CD4-positive, alpha-beta T cell treated with Interleukin-15 for 4 hours (primary cell): ENCODE results near the gene SAP30L.
A peak's percentile ranks its signal among the peaks of the same experiment; 100 is the strongest.

ENCODE experiments used
- DNase-seq: peaks from one replicate; pipeline ENCODE4 v3.0.0-alpha.2; 2020; ENCODE audit warnings: low spot score

Gene SAP30L

DNA sequence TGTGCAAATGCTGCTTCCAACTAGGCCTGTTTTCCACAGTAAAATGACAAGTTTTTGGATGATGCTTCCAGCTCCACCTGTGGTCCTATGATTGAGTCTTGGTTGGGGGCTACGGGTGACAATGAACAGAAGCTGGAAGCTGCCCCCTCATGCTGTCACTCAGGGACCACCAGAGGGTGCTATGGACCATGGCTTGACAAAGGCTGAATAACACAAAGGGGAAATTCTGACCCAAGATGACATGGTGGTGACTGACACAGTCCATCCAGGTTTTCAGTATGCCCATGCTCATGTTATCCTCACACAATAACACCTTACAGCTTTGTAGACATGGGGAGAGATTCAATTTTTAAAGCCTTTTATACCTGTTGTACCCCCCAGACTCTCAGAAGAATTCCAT lies 23.9 kb upstream of the SAP30L start:
- no peak for DNase-seq

DNA sequence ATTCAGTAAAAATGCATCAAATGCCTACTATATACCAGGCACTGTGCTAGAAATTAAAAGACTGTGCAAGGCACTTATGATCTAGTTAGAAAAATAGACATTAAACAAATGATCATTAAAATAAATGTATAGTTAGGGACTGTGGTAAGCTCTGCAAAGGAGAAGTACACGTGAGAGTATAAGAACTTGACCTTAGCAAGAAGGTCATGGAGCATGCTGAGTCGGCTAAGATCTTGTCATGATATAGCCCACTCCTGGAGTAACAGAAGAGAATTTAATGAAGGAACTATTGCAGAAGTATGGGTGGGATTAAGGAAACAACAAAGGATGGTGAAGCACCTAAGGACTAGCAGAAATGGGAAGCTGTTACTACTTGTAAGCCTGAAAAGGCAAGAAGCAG lies 23.5 kb upstream of the SAP30L start:
- DNase-seq: no peak

DNA sequence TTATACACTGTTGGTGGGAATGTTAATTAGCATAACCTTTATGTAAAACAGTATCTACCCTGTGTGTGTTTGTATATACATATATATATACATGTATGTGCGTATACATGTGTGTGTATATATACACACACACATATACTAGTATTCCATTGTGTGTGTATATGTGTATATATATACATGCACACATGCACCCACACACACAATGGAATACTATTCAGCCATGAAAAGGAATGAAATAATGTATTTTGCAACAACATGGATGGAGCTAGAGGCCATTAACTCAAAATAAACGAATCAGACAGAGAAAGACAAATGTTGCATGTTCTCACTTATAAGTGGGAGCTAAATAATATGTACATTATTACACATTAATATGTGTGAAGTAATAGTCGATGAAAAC lies 17.6 kb upstream of the SAP30L start:
- DNase-seq: no peak

DNA sequence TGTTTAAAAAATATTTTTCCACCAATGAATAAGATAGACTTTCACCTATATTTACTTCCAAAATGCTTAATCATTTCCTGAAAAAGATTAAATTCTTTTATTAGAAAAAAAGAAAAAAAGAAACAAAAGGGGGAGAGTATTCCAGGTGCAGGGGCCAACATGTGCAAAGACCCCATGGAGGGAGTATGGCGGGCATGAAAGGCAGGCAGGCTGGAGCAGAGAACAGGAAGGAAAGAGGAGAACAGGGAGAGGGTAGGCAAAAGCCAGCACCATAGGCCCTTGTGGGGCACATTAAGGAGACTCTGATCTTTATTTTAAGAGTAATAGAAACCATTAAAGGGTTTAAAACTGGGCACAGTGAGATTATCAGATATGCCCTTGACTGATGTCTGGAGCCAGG lies 16.5 kb upstream of the SAP30L start:
- no peak for DNase-seq

DNA sequence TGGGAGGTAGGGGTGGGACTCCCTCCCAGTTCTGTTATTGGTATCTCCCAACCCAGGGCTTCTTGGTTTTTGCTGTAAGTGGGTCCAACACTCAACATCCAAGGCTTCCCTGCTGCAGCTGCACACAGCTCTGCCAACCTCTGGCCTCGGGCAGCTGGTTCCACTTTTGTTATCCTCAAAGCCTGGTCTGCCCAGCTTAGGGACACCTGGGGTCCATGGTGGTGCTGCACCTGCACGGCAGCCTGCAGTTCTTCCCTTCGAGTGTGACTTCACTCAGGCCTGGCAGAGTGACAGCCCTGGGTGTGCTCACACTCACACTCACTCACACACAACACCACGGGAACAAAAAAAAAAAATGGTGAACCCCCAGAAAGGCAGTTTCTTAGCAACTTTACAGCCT lies 15.3 kb upstream of the SAP30L start:
- no peak for DNase-seq

DNA sequence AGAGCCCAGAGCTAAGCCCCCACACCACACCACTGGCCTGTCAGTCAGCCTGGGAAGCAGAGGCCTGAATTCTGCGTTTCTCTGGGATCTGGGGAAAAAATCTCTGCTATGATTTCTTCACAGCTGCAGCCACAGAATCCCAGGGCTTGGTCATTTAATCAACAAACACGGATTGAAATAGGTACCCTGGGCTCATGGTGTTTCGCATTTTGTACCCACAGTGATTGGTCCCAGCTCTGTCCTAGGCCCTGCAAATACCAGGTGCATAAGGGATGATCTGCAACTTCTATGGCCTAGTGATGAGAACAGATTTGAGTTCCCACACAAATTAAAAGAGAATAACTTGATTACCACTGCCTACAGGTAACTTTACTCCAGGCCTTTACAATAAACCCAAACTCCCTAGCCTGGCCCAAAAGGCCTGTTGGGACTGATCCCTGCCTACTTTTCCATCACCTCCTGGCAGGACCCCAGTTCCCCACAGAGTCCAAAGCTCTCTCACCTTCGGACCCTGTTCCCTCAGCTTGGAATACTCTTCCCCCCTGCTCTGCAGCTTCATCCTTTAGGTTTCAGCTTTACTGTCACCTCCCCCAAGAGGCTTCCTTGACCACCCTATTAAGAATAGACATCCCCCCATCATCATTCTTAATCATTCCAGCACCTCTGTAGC lies 14.7 kb upstream of the SAP30L start:
- DNase-seq: no peak

DNA sequence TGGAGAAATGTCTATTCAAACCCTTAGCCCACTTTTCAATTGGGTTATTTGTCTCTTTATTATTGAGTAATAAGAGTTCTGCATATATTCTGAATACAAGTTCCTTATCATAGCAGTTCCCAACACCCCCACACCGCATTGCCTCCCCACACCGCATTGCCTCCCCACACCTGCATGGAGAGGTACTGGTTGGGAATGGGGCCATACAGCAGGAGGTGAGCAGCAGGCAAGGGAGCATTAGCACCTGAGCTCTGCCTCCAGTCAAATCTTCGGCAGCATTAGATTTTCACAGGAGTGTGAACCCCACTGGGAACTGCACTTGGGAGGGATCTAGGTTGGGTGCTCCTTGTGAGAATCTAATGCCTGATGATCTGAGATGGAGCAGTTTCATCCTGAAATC lies 10.6 kb upstream of the SAP30L start:
- no peak for DNase-seq

DNA sequence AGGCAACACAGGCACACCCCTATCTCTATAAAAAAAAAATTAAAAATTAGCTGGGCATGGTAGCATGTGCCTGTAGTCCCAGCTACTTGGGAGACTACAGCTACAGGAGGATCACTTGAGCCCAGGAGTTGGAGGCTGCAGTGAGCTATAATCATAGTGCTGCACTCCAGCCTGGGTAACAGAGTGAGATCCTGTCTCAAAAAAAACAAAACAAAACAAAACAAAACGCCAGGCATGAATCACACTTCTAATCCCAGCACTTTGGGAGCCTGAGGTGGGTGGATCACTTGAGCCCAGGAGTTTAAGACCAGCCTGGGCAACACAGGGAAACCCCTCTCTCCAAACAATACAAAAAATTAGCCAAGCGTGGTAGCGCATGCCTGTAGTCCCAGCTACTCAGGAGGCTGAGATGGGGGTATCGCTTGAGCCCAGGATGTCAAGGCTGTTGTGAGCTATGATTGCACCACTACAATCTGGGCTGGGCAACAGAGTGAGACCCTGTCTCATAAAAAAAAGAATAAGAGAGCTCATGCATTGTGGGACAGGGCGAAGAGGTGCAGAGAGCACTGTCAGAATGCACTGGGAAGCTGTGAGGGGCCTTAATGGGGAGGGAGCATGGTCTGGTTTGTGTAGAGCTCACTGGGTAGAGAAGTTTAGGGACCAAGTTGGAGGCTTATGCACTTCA lies 8.4 kb upstream of the SAP30L start:
- DNase-seq: no peak

DNA sequence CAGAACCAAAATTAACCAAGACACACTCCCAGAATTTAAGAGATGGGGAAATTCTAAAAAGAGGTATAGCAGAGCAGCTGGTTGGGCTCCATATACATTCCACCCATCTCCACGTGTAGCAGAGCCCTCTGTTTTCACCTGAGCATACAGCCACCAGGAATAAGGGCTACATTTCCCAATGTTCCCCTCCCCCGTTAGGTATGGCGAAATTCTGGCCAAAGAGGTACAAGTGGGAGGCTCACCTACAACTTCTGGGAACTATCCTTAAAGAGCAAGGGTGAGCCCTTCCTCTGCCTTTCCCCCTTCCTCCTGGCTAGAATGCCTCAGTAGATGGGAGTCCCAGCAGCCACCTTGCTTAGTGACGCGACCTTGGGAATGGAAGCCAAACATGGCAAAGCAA lies 5.3 kb upstream of the SAP30L start:
- no peak for DNase-seq

GRCh38 chr5:154442801-154443200 lies 3.0 kb upstream of the SAP30L start:
- DNase-seq: no peak

DNA sequence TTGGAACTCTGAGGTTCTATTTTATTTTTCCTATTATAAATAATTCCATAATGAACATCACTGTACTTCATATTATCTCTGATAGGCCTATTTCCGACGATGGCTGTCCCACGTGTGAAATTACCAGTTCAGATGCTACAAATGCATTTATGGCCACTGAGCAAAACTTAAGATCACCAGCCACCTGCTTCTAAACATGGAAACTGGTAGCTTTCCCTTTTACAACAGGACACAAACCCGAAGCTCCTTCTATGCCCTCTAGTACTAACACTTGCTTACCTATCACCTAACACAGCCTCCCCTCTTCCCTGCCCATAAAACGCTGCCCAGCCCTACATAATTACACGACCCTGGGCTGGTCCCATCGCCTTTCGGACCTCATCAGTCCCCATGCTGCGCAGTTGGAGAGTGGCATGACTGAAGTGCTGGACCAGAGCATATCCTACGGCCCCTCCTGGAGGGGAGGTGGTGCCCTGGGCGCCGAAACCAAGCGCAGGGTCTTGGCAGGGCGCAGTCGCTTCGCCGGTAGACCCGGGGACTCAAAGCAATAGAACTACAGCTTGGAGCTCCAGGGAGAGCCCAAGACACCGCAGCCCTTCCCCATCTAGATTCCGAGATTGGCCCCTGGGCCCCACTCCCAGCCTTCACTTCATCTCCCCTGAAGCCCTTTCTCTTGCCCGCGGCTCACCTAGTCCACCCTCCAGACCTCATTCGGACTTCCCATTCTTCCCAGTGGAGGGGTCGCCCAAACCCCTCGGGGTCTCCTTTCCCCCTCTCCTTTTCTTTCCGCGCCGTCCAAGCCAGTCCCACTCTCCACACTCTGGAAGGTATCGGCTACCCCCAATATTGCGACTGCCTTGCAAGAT lies 1.0 kb upstream of the SAP30L start:
- no peak for DNase-seq

GRCh38 chr5:154446195-154447088 lies 645 bp downstream of the SAP30L start:
- DNase-seq: peak; percentile 19

DNA sequence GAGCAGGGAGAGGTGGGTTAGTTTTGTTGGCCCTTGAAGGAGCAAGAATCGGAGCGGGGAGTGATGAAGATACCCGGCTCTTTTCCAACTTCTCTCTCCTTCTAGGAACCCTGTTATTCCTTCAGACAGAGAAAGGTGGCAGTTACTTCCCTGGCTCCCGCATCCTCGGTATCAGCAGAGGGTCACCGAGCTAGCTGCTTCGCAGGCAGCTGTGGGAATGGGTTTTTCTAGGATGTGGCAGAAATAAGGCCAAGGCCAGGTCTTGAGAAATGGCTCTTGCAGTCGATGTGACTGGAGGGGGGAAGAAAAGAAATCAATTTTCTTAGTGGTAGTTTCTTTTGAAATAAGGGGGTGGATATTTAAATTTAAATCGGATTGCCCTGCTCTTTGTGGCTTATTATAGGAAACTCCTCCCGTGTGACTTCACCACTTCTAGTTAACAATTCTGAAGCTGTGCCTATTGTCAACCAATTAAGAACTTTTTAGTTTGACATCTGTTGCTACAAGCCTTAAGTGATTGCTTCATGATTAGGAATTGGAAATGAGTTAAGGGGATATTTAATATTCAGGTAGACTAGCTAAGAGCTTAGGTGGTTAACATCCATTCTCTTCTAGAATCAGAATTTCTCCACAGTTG lies 1.4 kb downstream of the SAP30L start:
- DNase-seq: peak; percentile 24

- DNase-seq: no peak
These were observed 4.0 kb downstream of the SAP30L start for GRCh38 chr5:154449786-154450185.

GRCh38 chr5:154451957-154452356 lies 6.2 kb downstream of the SAP30L start:
- no peak for DNase-seq

DNA sequence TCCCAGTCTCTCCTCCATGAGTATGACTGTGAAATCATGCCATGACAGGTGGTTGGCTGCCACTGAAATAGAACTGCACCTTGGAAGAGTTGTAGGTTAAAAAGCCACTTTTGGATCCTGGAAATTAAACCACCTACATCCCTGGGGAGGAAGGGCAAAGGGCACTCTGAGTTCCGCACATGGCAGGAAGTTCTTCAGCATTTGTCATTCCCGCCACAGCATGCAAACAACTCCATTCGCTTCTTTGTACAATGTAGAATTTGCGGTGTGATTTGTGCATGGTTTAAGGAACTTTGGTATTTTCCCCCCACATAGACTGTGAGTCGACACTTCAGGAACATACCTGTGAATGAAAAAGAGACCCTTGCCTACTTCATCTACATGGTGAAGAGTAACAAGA lies 9.8 kb downstream of the SAP30L start:
- DNase-seq: no peak

GRCh38 chr5:154456540-154456939 lies 10.7 kb downstream of the SAP30L start:
- DNase-seq: no peak

DNA sequence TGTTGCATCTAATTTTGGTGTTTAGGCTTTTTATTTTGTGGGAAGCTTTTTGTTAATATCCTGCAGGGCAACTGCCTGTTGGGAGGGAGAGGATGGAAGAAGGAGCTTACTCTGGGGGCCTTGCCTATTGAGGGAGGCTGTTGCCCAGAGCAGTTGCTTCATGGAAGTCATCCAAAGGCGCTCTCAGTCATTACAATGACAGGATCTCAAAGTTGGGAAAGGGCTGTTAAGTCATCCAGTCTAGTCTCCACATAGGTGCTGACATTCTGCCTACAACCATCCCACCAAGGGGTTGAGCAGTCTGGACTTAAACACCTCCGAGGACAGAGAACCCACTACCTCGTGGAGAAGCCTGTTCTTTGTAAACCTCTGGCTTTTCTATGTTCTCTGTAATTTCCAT lies 13.2 kb downstream of the SAP30L start:
- DNase-seq: no peak

GRCh38 chr5:154460172-154460571 lies 14.4 kb downstream of the SAP30L start:
- no peak for DNase-seq

GRCh38 chr5:154461531-154461930 lies 15.7 kb downstream of the SAP30L start:
- no peak for DNase-seq

- no peak for DNase-seq
These were observed 18.6 kb downstream of the SAP30L start for GRCh38 chr5:154464438-154464837.

DNA sequence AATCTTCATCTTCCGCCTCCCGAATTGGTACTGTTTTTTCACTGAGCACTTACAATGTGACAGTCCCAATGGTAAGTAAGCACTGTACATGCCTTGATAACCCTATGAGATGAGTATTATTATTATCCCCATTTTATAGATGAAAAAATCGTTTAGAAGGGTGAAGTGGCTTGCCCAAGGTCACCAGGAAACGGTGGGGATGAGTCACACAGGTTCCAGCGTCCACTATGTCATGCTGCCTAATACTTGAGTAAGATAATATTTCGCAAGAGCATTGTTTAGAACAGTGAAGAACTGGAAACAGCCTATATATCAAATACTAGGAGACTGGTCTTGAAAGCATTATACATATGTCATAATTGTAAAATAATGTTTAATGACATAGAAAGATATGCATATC lies 19.4 kb downstream of the SAP30L start:
- DNase-seq: no peak
